Breast epithelium (tissue), 3 donors: ENCODE data around the gene OR1F1.

Source experiments
- POLR2A ChIP-seq: fragments of 450-650 bp; IDR thresholded peaks from one replicate; pipeline ENCODE4 v1.6.1; 2016; ENCODE audit warnings: antibody characterized with exemption, mild to moderate bottlenecking, moderate library complexity
- POLR2AphosphoS5 ChIP-seq, 3 donors: sonication (generic); formaldehyde crosslinking; IDR thresholded peaks; one replicate each; pipeline ENCODE4 v1.6.1; 2017; ENCODE audit warnings: antibody characterized with exemption in 3 of 3
- TF ChIP-seq, protein P1 (sequence below), 3 donors: fragments of 450-650 bp; IDR thresholded peaks; one replicate each; pipeline ENCODE4 v1.5.1; 2016 to 2017; ENCODE audit warnings: antibody characterized with exemption in 3 of 3, mild to moderate bottlenecking in 3 of 3, moderate library complexity in 3 of 3

DNA sequence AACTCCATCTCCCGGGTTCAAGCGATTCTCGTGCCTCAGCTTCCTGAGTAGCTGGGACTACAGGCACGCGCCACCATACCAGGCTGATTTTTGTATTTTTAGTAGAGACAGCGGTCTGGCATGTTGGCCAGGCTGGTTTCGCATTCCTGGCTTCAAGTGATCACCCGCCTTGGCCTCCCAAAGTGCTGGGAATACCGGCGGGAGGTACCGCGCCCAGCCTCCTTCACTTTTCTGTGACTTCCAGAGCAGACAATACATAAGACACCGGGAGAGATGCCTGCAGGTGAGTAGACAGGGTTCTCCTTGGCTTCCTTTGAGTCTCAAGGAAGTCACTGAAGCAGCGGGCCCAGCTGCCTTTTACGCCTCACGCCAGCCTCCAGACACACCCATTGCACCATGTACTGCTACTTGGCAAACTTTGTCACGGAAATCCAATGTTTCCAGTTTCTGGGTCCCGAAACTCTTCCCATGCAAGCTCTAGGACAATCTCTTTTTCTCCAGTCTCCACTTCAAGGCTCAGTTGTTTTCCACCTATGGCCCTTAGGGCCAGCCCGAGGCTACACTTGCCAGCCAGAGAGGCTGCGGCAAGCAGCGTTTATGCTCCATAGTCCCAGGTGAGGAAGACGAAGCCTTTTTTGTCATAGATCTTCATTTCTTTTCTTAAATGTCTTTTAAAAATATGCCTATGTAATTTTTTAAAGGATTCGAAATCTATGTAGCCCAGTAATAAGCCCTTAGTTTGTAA lies 886 bp upstream of the OR1F1 start:
- TF ChIP-seq, protein P1, sequence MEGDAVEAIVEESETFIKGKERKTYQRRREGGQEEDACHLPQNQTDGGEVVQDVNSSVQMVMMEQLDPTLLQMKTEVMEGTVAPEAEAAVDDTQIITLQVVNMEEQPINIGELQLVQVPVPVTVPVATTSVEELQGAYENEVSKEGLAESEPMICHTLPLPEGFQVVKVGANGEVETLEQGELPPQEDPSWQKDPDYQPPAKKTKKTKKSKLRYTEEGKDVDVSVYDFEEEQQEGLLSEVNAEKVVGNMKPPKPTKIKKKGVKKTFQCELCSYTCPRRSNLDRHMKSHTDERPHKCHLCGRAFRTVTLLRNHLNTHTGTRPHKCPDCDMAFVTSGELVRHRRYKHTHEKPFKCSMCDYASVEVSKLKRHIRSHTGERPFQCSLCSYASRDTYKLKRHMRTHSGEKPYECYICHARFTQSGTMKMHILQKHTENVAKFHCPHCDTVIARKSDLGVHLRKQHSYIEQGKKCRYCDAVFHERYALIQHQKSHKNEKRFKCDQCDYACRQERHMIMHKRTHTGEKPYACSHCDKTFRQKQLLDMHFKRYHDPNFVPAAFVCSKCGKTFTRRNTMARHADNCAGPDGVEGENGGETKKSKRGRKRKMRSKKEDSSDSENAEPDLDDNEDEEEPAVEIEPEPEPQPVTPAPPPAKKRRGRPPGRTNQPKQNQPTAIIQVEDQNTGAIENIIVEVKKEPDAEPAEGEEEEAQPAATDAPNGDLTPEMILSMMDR (IDR thresholded peaks at IDR 0.05) = no peak
- TF ChIP-seq POLR2A = no peak
- no peak for TF ChIP-seq POLR2AphosphoS5 (IDR thresholded peaks at IDR 0.05)
